HepG2 (cell line): ENCODE measurements around the gene COPS7A. TPM values are rescaled to one million over a fixed set of nuclear protein-coding genes. Genes with fewer than 3 reads are reported as not detected.

ENCODE experiments used
- AKNA ChIP-seq: sonication (generic); formaldehyde crosslinking; IDR thresholded peaks from 2 replicates; pipeline ENCODE4 v1.4.0; 2020; ENCODE audit warnings: missing genetic modification reagents, borderline replicate concordance
- DRAP1 ChIP-seq: IDR thresholded peaks from 2 replicates; pipeline ENCODE4 v1.6.1; 2016; ENCODE audit warnings: missing genetic modification reagents, missing compliant biosample characterization
- DZIP1 ChIP-seq: sonication (generic); formaldehyde crosslinking; IDR thresholded peaks from 2 replicates; pipeline ENCODE4 v1.5.0; 2020; ENCODE audit warnings: mild to moderate bottlenecking, missing genetic modification reagents
- FOXP1 ChIP-seq, 2 experiments: fragments of 450-650 bp in 1 of 2; IDR thresholded peaks; 2 replicates each; pipeline ENCODE4 v1.6.1; 2017 to 2018; ENCODE audit warnings: antibody characterized with exemption in 1 of 2
- GATA4 ChIP-seq: sonication (generic); IDR thresholded peaks from 2 replicates; pipeline ENCODE4 v1.6.1; 2016; ENCODE audit warnings: antibody characterized with exemption, low read depth, borderline replicate concordance
- GPBP1L1 ChIP-seq: sonication (generic); formaldehyde crosslinking; IDR thresholded peaks from 2 replicates; pipeline ENCODE4 v1.5.0; 2020; ENCODE audit warnings: mild to moderate bottlenecking, missing genetic modification reagents
- HMG20B ChIP-seq: conservative IDR thresholded peaks from 2 replicates; pipeline ENCODE4 v1.6.1; 2016; ENCODE audit warnings: missing genetic modification reagents, missing compliant biosample characterization
- KAT7 ChIP-seq: IDR thresholded peaks from 2 replicates; pipeline ENCODE4 v1.6.1; 2018; ENCODE audit warnings: borderline replicate concordance, missing compliant biosample characterization
- MTF1 ChIP-seq: sonication (generic); formaldehyde crosslinking; IDR thresholded peaks from 2 replicates; pipeline ENCODE4 v1.5.0; 2020; ENCODE audit warnings: missing genetic modification reagents
- NKX3-1 ChIP-seq: sonication (generic); formaldehyde crosslinking; IDR thresholded peaks from 2 replicates; pipeline ENCODE4 v1.5.0; 2020; ENCODE audit warnings: missing genetic modification reagents
- POLR2A ChIP-seq, 2 experiments: IDR thresholded peaks; 2 replicates each; pipeline ENCODE4 v1.6.1; 2011; ENCODE audit warnings: low read depth in 2 of 2, low read length in 2 of 2, mild to moderate bottlenecking in 1 of 2, moderate library complexity in 1 of 2; ENCODE audit not compliant: insufficient read depth in 1 of 2
- TRAFD1 ChIP-seq: sonication (generic); formaldehyde crosslinking; IDR thresholded peaks from 2 replicates; pipeline ENCODE4 v1.5.1; 2020; ENCODE audit warnings: missing genetic modification reagents, mild to moderate bottlenecking, borderline replicate concordance
- TSC22D2 ChIP-seq: sonication (generic); formaldehyde crosslinking; IDR thresholded peaks from 2 replicates; pipeline ENCODE4 v1.5.1; 2020; ENCODE audit warnings: missing genetic modification reagents, mild to moderate bottlenecking, borderline replicate concordance
- ZFP36L1 ChIP-seq: sonication (generic); formaldehyde crosslinking; IDR thresholded peaks from 2 replicates; pipeline ENCODE4 v1.8.0; 2022; ENCODE audit warnings: mild to moderate bottlenecking, missing genetic modification reagents, moderate library complexity
- ZNF619 ChIP-seq: sonication (generic); formaldehyde crosslinking; IDR thresholded peaks from 2 replicates; pipeline ENCODE4 v1.4.0; 2020; ENCODE audit warnings: mild to moderate bottlenecking, missing genetic modification reagents
- ZNF720 ChIP-seq: sonication (generic); formaldehyde crosslinking; IDR thresholded peaks from 2 replicates; pipeline ENCODE4 v1.4.0; 2020; ENCODE audit warnings: missing genetic modification reagents
- polyA plus RNA-seq, 8 experiments: library from polyadenylated mRNA; depleted of rRNA in 3 of 8; stranded (reverse) in 7 of 8; unstranded in 1 of 8; fragments of >200 nt; fragmentation: Illumina TruSeq in 4 of 8; extraction: Trizol in 4 of 8; gene quantifications; 2 replicates each; pipeline versions ENCODE4 v1.2.1 to v1.2.3, GENCODE V29; 2011 to 2016; ENCODE audit warnings: low read depth in 4 of 8, missing spikeins in 1 of 8, mixed read lengths in 1 of 8; ENCODE audit not compliant: insufficient read depth in 1 of 8
- total RNA-seq, 5 experiments: library from RNA; depleted of rRNA; stranded (reverse); fragments of >200 nt; fragmentation: Illumina TruSeq; extraction: Trizol; gene quantifications; 2 replicates each; pipeline ENCODE4 v1.2.3, GENCODE V29; 2016; ENCODE audit warnings: low read depth in 1 of 5

COPS7A gene
- total and polyA plus RNA-seq, 2 of the 13 experiments (the other 11 are each of a cell fraction or from before 2014, with no cell fraction given) = 40.0 to 73.6 TPM

DNA sequence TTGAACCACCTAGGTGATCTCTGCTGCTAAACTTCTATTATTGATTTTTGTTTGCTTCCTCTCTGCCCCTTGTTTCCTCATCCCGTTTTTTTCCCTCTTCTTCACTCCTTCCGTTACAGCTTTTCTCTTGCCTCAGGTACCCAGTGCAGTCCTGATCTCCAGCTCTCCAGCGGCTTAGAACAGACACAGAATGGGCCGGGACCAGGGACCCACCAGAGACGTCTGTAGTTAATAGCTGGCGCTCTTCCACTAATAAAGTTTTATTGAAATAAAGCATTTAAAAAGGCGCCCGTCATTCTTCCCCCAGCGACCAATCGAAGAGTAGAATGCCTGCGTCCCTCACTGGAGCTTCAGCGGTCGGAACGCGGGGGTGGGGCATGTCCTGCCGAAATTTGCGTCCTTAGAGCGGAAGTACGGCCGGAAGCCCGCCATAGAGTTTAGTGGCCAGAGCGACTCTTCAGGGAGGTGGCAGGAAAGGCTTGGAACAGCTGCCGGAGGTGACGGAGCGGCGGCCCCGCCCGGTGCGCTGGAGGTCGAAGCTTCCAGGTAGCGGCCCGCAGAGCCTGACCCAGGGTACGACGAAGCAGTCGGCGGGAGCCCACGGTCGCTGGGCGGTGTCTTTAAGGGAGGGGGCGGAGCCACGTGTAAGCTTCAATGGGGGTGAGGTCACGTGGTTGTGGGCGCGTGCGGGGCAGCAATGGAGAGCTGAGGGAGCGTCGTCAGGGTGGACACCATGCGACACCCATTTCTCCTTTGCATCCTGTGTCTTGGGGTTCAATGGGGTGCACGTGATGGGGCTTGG is at the start of gene COPS7A (continued):
- TF ChIP-seq AKNA (CRISPR knock-in tag) (no peak), FOXP1 (IDR thresholded peaks at IDR 0.05) (no peak), FOXP1 (CRISPR knock-in tag; IDR thresholded peaks at IDR 0.05) (peak; percentile 27; the same call in 1 of the 2 replicates), HMG20B (CRISPR knock-in tag) (no peak; the same call in 1 of the 2 replicates), NKX3-1 (CRISPR knock-in tag) (peak; percentile 87; the same call in 1 of the 2 replicates), ZNF720 (no peak), DRAP1 (CRISPR knock-in tag) (peak; percentile 92), KAT7 (CRISPR knock-in tag) (peak; percentile 92; the same call in 1 of the 2 replicates), GATA4 (0 out of 2 replicates have a peak, but pooled peaks have one; percentile 48), GPBP1L1 (CRISPR knock-in tag) (no peak), TSC22D2 (CRISPR knock-in tag) (peak; percentile 87; the same call in 1 of the 2 replicates), ZNF619 (CRISPR knock-in tag) (peak; percentile 76; the same call in 1 of the 2 replicates), DZIP1 (CRISPR knock-in tag) (peak; percentile 95; the same call in 1 of the 2 replicates), MTF1 (CRISPR knock-in tag) (no peak), POLR2A (IDR thresholded peaks at IDR 0.05; ENCODE audit: insufficient read depth in 1 of 2, low read depth in 2 of 2, low read length in 2 of 2) (peak; percentile 68 to 85), ZFP36L1 (CRISPR knock-in tag) (0 out of 2 replicates have a peak, but pooled peaks have one; percentile 15), TRAFD1 (CRISPR knock-in tag) (no peak)
